ENCODE data around the gene NCKAP5. TPM values are rescaled to one million over a fixed set of nuclear protein-coding genes. Genes with fewer than 3 reads are reported as not detected.

The NCKAP5 gene
- total and polyA plus RNA-seq, 2 of the 8 experiments (the other 6 are each of a cell fraction or from before 2014, with no cell fraction given): 0.27 to 0.86 TPM

GRCh38 chr2:133581010-133581760 lies 12.9 kb upstream of the NCKAP5 start:
- Histone ChIP-seq H2AK5ac (ENCODE audit: low read depth, low read length) (no peak overlapping the region), H3K4ac (replicated peaks; ENCODE audit: insufficient read length, low read depth, low read length) (no peak overlapping the region), H4K20me1 (replicated peaks in 1 of 2; ENCODE audit: control insufficient read depth in 1 of 2, insufficient read depth in 2 of 2, low read length in 2 of 2) (no peaks in the 10 kb centered on the region), H2AFZ (ENCODE audit: low read length) (no peak overlapping the region), H3K36me3 (ENCODE audit: control insufficient read depth in 2 of 4, insufficient read depth in 4 of 4, low read length in 3 of 4) (no peaks in the 10 kb centered on the region), H3K79me1 (ENCODE audit: low read depth, low read length) (no peaks in the 10 kb centered on the region), H3K4me3 (ENCODE audit: extremely low read depth in 1 of 4, insufficient read depth in 2 of 4, low read depth in 3 of 4, low read length in 4 of 4) (no peak overlapping the region), H3K4me1 (replicated peaks in 1 of 4; ENCODE audit: control insufficient read depth in 3 of 4, insufficient read depth in 4 of 4, low read length in 3 of 4) (peaks cover 0 to 3% (median 0%) of the 10 kb centered on the region in 4 experiments; a peak in 2 of 7 replicates), H2BK20ac (ENCODE audit: low read length) (no peak overlapping the region), H3K14ac (ENCODE audit: insufficient read length) (no peak overlapping the region), H3K4me2 (ENCODE audit: insufficient read depth in 1 of 2, low read depth in 2 of 2, low read length in 2 of 2) (no peak overlapping the region), H4K8ac (ENCODE audit: extremely low read depth, insufficient read depth, low read length) (no peak overlapping the region), H2BK120ac (replicated peaks; ENCODE audit: low read depth, low read length) (no peak overlapping the region), H2BK5ac (ENCODE audit: low read depth, low read length) (no peak overlapping the region), H3K23ac (ENCODE audit: insufficient read length) (no peak overlapping the region), H3K27ac (ENCODE audit: low read depth, low read length) (no peak overlapping the region), H3K27me3 (replicated peaks in 1 of 4; ENCODE audit: control insufficient read depth in 3 of 4, extremely low read depth in 1 of 4, insufficient read depth in 3 of 4, low read length in 3 of 4) (no peaks in the 10 kb centered on the region), H2BK12ac (ENCODE audit: low read depth, low read length) (no peak overlapping the region), H3K56ac (replicated peaks; ENCODE audit: insufficient read length, low read depth, low read length) (no peak overlapping the region), H3K23me2 (ENCODE audit: low read depth, low read length) (no peaks in the 10 kb centered on the region), H3K9ac (replicated peaks in 1 of 4; ENCODE audit: extremely low read depth in 1 of 4, low read depth in 3 of 4, low read length in 3 of 4) (no peak overlapping the region), H3K9me3 (ENCODE audit: insufficient read depth in 2 of 2, low read depth in 1 of 2, low read length in 1 of 2) (no peaks in the 10 kb centered on the region), H2BK15ac (ENCODE audit: low read length) (no peak overlapping the region), H4K5ac (ENCODE audit: insufficient read length, low read depth, low read length) (no peak overlapping the region), H3K18ac (ENCODE audit: extremely low read depth, low read length) (no peak overlapping the region), H4K91ac (replicated peaks; ENCODE audit: insufficient read length, low read length) (no peak overlapping the region), H3K79me2 (ENCODE audit: control insufficient read depth in 1 of 2, insufficient read depth in 2 of 2, low read length in 2 of 2) (no peaks in the 10 kb centered on the region)
- TF ChIP-seq SIN3A (conservative IDR thresholded peaks at IDR 0.05 in 1 of 2, IDR thresholded peaks at IDR 0.05 in 1 of 2; ENCODE audit: low read depth in 1 of 2, low read length in 2 of 2) (peak in 1 of 2 experiments; percentile 61; a peak in 1 of 4 replicates), CTCF (IDR thresholded peaks at IDR 0.05; ENCODE audit: control extremely low read depth in 1 of 3, insufficient read depth in 1 of 3, low read depth in 1 of 3, low read length in 3 of 3) (peak in 1 of 3 experiments; percentile 16; a peak in 1 of 4 replicates), RAD21 (IDR thresholded peaks at IDR 0.05 in 1 of 2, conservative IDR thresholded peaks at IDR 0.05 in 1 of 2; ENCODE audit: low read depth in 2 of 2, low read length in 2 of 2) (peak in 1 of 2 experiments; percentile 12; a peak in 1 of 4 replicates), BRCA1 (IDR thresholded peaks at IDR 0.05; ENCODE audit: low read depth, low read length) (no peak)
- 100% methylated on average over 1 of the region's 1 CpG; no CpG with 5 or more reads in 1 of the 2 experiments for WGBS, 2 experiments (ENCODE audit: extremely low coverage in 1 of 2, insufficient coverage in 1 of 2, insufficient read length in 1 of 2, insufficient replicate concordance in 2 of 2, low coverage in 1 of 2, low lambda C conversion rate in 2 of 2, missing lambda C conversion rate in 1 of 2)
- no peak for FAIRE-seq
- ChIA-PET CTCF (ENCODE audit: partially characterized antibody) (interaction anchor here (0.9 to 1.8 kb wide), 11 partner anchors 10 to 207 kb away, joined by 3 to 10 read pairs (median 4); partner anchors contain the start of gene NCKAP5), POLR2A (ENCODE audit: partially characterized antibody) (interaction anchor here (0.8 kb wide), 1 partner anchor 10 kb away, joined by 3 read pairs; no protein-coding TSS in a partner anchor)
- DNase-seq (ENCODE audit: low read depth in 1 of 2, low spot score in 2 of 2): no peak
